Measurements from ENCODE around the gene TGFB3.

TGFB3 gene

GRCh38 chr14:75913183-75913582 lies 68.6 kb downstream of the TGFB3 start:
- no peak overlapping the region for H3K4me3 ChIP-seq (ENCODE audit: low read depth, low read length)
- DNase-seq (ENCODE audit: low read depth): no peak
- TF ChIP-seq, protein P1, sequence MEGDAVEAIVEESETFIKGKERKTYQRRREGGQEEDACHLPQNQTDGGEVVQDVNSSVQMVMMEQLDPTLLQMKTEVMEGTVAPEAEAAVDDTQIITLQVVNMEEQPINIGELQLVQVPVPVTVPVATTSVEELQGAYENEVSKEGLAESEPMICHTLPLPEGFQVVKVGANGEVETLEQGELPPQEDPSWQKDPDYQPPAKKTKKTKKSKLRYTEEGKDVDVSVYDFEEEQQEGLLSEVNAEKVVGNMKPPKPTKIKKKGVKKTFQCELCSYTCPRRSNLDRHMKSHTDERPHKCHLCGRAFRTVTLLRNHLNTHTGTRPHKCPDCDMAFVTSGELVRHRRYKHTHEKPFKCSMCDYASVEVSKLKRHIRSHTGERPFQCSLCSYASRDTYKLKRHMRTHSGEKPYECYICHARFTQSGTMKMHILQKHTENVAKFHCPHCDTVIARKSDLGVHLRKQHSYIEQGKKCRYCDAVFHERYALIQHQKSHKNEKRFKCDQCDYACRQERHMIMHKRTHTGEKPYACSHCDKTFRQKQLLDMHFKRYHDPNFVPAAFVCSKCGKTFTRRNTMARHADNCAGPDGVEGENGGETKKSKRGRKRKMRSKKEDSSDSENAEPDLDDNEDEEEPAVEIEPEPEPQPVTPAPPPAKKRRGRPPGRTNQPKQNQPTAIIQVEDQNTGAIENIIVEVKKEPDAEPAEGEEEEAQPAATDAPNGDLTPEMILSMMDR (IDR thresholded peaks at IDR 0.05; ENCODE audit: insufficient read depth, low read depth, low read length, missing control alignments): no peak

- no peak for DNase-seq (ENCODE audit: low read depth)
- no peak overlapping the region for H3K4me3 ChIP-seq (ENCODE audit: low read depth, low read length)
- TF ChIP-seq, protein P1 (IDR thresholded peaks at IDR 0.05; ENCODE audit: insufficient read depth, low read depth, low read length, missing control alignments): no peak
These were observed 69.9 kb downstream of the TGFB3 start for GRCh38 chr14:75911883-75912282.

DNA sequence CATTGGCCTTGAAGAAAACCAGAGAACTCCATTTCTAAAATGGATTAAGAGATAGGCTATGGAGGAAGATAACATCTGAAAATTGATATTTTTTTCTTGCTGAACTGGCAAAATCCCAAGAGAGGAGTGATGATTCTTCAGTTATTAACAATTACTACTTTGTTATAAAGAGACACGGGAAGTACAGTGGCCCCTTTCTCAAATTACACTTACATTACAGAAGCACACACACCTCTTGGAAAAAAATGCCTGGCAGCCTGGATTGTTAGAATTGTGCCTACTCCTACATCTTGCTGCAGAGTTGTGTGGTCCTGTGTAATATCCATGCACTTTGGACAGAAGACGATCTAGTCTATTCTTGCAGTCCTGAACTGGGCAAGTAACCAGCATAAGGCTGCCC lies 71.7 kb downstream of the TGFB3 start:
- DNase-seq (ENCODE audit: low read depth): no peak
- TF ChIP-seq, protein P1 (IDR thresholded peaks at IDR 0.05; ENCODE audit: insufficient read depth, low read depth, low read length, missing control alignments): no peak
- H3K4me3 ChIP-seq (ENCODE audit: low read depth, low read length): no peak overlapping the region

GRCh38 chr14:75909630-75910029 lies 72.2 kb downstream of the TGFB3 start:
- no peak for DNase-seq (ENCODE audit: low read depth)
- TF ChIP-seq, protein P1 (IDR thresholded peaks at IDR 0.05; ENCODE audit: insufficient read depth, low read depth, low read length, missing control alignments): no peak
- no peak overlapping the region for H3K4me3 ChIP-seq (ENCODE audit: low read depth, low read length)

Data from GM12865 (cell line).